IMR-90 (cell line): Measurements from ENCODE around the gene AUTS2.

Experiments used
- CEBPB ChIP-seq: IDR thresholded peaks from 2 replicates; pipeline ENCODE4 v1.6.1; 2012; ENCODE audit warnings: low read depth, low read length, improper control_type of control experiment
- FOS ChIP-seq: fragments of 150-350 bp; IDR thresholded peaks from 2 replicates; pipeline ENCODE4 v1.6.1; 2016; ENCODE audit warnings: low read depth, low read length
- POLR2A ChIP-seq: IDR thresholded peaks from 2 replicates; pipeline ENCODE4 v1.6.1; 2012; ENCODE audit warnings: mild to moderate bottlenecking, low read depth, low read length
- RAD21 ChIP-seq: IDR thresholded peaks from 2 replicates; pipeline ENCODE4 v1.6.1; 2012; ENCODE audit warnings: low read length, improper control_type of control experiment
- RCOR1 ChIP-seq: IDR thresholded peaks from 2 replicates; pipeline ENCODE4 v1.6.1; 2012; ENCODE audit warnings: mild to moderate bottlenecking, low read length, improper control_type of control experiment; ENCODE audit not compliant: insufficient replicate concordance
- TF ChIP-seq, protein P1 (sequence below): fragments of 150-350 bp; IDR thresholded peaks from 2 replicates; pipeline ENCODE4 v1.6.1; 2017; ENCODE audit warnings: mild to moderate bottlenecking, antibody characterized with exemption, low read length, low read depth
- TF ChIP-seq, protein P2 (sequence below): conservative IDR thresholded peaks from 2 replicates; pipeline ENCODE4 v1.5.1; 2012; ENCODE audit warnings: mild to moderate bottlenecking, low read depth, low read length, improper control_type of control experiment

GRCh38 chr7:69603937-69604494 is 5.7 kb downstream of the AUTS2 start:
- TF ChIP-seq, protein P1, sequence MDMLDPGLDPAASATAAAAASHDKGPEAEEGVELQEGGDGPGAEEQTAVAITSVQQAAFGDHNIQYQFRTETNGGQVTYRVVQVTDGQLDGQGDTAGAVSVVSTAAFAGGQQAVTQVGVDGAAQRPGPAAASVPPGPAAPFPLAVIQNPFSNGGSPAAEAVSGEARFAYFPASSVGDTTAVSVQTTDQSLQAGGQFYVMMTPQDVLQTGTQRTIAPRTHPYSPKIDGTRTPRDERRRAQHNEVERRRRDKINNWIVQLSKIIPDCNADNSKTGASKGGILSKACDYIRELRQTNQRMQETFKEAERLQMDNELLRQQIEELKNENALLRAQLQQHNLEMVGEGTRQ: no peak
- TF ChIP-seq POLR2A (no peak), RCOR1 (no peak), FOS (no peak), RAD21 (no peak), CEBPB (no peak)
- TF ChIP-seq, protein P2, sequence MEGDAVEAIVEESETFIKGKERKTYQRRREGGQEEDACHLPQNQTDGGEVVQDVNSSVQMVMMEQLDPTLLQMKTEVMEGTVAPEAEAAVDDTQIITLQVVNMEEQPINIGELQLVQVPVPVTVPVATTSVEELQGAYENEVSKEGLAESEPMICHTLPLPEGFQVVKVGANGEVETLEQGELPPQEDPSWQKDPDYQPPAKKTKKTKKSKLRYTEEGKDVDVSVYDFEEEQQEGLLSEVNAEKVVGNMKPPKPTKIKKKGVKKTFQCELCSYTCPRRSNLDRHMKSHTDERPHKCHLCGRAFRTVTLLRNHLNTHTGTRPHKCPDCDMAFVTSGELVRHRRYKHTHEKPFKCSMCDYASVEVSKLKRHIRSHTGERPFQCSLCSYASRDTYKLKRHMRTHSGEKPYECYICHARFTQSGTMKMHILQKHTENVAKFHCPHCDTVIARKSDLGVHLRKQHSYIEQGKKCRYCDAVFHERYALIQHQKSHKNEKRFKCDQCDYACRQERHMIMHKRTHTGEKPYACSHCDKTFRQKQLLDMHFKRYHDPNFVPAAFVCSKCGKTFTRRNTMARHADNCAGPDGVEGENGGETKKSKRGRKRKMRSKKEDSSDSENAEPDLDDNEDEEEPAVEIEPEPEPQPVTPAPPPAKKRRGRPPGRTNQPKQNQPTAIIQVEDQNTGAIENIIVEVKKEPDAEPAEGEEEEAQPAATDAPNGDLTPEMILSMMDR: no peak
